Stomach smooth muscle (tissue), 2 donors: ENCODE data around the gene S100A9.

Experiments
- H3K27ac ChIP-seq: one replicate; pipeline ENCODE4 v1.7.0; 2013; ENCODE audit warnings: mild to moderate bottlenecking, low read length, inconsistent platforms
- H3K27me3 ChIP-seq, 2 donors: one replicate each; pipeline ENCODE4 v1.7.0; 2013; ENCODE audit warnings: low read length in 2 of 2; ENCODE audit not compliant: insufficient read depth in 2 of 2, control insufficient read depth in 1 of 2
- H3K36me3 ChIP-seq, 2 donors: one replicate each; pipeline ENCODE4 v1.7.0; 2013; ENCODE audit warnings: low read length in 2 of 2; ENCODE audit not compliant: control insufficient read depth in 2 of 2, insufficient read depth in 2 of 2
- H3K4me1 ChIP-seq: one replicate; pipeline ENCODE4 v1.7.0; 2013; ENCODE audit warnings: low read length; ENCODE audit not compliant: control insufficient read depth, insufficient read depth
- H3K4me3 ChIP-seq, 2 donors: one replicate each; pipeline ENCODE4 v1.7.0; 2013; ENCODE audit warnings: low read length in 2 of 2
- H3K9ac ChIP-seq, 2 donors: one replicate each; pipeline ENCODE4 v1.7.0; 2013; ENCODE audit warnings: low read length in 2 of 2, mild to moderate bottlenecking in 1 of 2
- H3K9me3 ChIP-seq, 2 donors: one replicate each; pipeline ENCODE4 v1.7.0; 2013; ENCODE audit warnings: low read length in 2 of 2; ENCODE audit not compliant: control insufficient read depth in 2 of 2
- donor health status: healthy.
- donor health status: Pancreatic carcinoma.

S100A9 gene

GRCh38 chr1:153333902-153334301, 23.8 kb upstream of the S100A9 start:
- peaks cover 5 to 6% of the 10 kb centered on the region in 2 donors for H3K9me3 ChIP-seq
- H3K9ac ChIP-seq: no peak overlapping the region
- H3K4me1 ChIP-seq: no peaks in the 10 kb centered on the region
- no peaks in the 10 kb centered on the region for H3K27me3 ChIP-seq
- H3K4me3 ChIP-seq: no peak overlapping the region
- no peaks in the 10 kb centered on the region for H3K36me3 ChIP-seq
- H3K27ac ChIP-seq: no peak overlapping the region

- no peaks in the 10 kb centered on the region for H3K4me1 ChIP-seq
- no peak overlapping the region for H3K4me3 ChIP-seq
- no peaks in the 10 kb centered on the region for H3K36me3 ChIP-seq
- H3K9ac ChIP-seq: no peak overlapping the region
- H3K27me3 ChIP-seq: peaks cover 0 to 4% of the 10 kb centered on the region in 2 donors
- no peak overlapping the region for H3K27ac ChIP-seq
- H3K9me3 ChIP-seq: peaks cover 2 to 3% of the 10 kb centered on the region in 2 donors
Measured at GRCh38 chr1:153336650-153337049, 21.0 kb upstream of the S100A9 start.

GRCh38 chr1:153337980-153338853, 19.4 kb upstream of the S100A9 start:
- Histone ChIP-seq H3K27ac (no peak overlapping the region), H3K9me3 (peaks cover 0 to 3% of the 10 kb centered on the region in 2 donors), H3K4me3 (no peak overlapping the region), H3K9ac (no peak overlapping the region), H3K27me3 (peaks cover 0 to 4% of the 10 kb centered on the region in 2 donors), H3K36me3 (no peaks in the 10 kb centered on the region), H3K4me1 (no peaks in the 10 kb centered on the region)

- H3K9me3 ChIP-seq: peaks cover 0 to 3% of the 10 kb centered on the region in 2 donors
- no peak overlapping the region for H3K4me3 ChIP-seq
- peaks cover 2 to 4% of the 10 kb centered on the region in 2 donors for H3K27me3 ChIP-seq
- no peak overlapping the region for H3K27ac ChIP-seq
- H3K36me3 ChIP-seq: no peaks in the 10 kb centered on the region
- H3K4me1 ChIP-seq: no peaks in the 10 kb centered on the region
- H3K9ac ChIP-seq: no peak overlapping the region
Measured at GRCh38 chr1:153339802-153340201, 17.9 kb upstream of the S100A9 start.

GRCh38 chr1:153340356-153340755, 17.3 kb upstream of the S100A9 start:
- Histone ChIP-seq H3K36me3 (no peaks in the 10 kb centered on the region), H3K27me3 (peaks cover 4 to 5% of the 10 kb centered on the region in 2 donors), H3K9ac (no peak overlapping the region), H3K4me1 (no peaks in the 10 kb centered on the region), H3K9me3 (peaks cover 0 to 3% of the 10 kb centered on the region in 2 donors), H3K4me3 (no peak overlapping the region), H3K27ac (no peak overlapping the region)

GRCh38 chr1:153341431-153341934, 16.2 kb upstream of the S100A9 start:
- no peak overlapping the region for H3K27ac ChIP-seq
- H3K27me3 ChIP-seq: peaks cover 4 to 7% of the 10 kb centered on the region in 2 donors
- no peak overlapping the region for H3K9ac ChIP-seq
- H3K4me3 ChIP-seq: no peak overlapping the region
- H3K36me3 ChIP-seq: no peaks in the 10 kb centered on the region
- H3K9me3 ChIP-seq: peaks cover 0 to 3% of the 10 kb centered on the region in 2 donors
- no peaks in the 10 kb centered on the region for H3K4me1 ChIP-seq

GRCh38 chr1:153342178-153342577, 15.5 kb upstream of the S100A9 start:
- H3K27ac ChIP-seq: no peak overlapping the region
- no peak overlapping the region for H3K9ac ChIP-seq
- H3K27me3 ChIP-seq: peaks cover 4 to 7% of the 10 kb centered on the region in 2 donors
- H3K9me3 ChIP-seq: peaks cover 0 to under 1% of the 10 kb centered on the region in 2 donors
- H3K4me1 ChIP-seq: no peaks in the 10 kb centered on the region
- H3K4me3 ChIP-seq: no peak overlapping the region
- no peaks in the 10 kb centered on the region for H3K36me3 ChIP-seq

GRCh38 chr1:153343040-153343681, 14.5 kb upstream of the S100A9 start:
- Histone ChIP-seq H3K27me3 (peaks cover 4 to 11% of the 10 kb centered on the region in 2 donors), H3K27ac (no peak overlapping the region), H3K9ac (no peak overlapping the region)

GRCh38 chr1:153343811-153344717, 13.6 kb upstream of the S100A9 start:
- Histone ChIP-seq H3K9ac (no peak overlapping the region), H3K36me3 (no peaks in the 10 kb centered on the region), H3K27me3 (peaks cover 6 to 15% of the 10 kb centered on the region in 2 donors)

More at GRCh38 chr1:153343040-153343681, 14.5 kb upstream of the S100A9 start:
- no peaks in the 10 kb centered on the region for H3K9me3 ChIP-seq
- no peak overlapping the region for H3K4me3 ChIP-seq
- H3K4me1 ChIP-seq: no peaks in the 10 kb centered on the region
- H3K36me3 ChIP-seq: no peaks in the 10 kb centered on the region

GRCh38 chr1:153344718-153345025, 13.0 kb upstream of the S100A9 start:
- Histone ChIP-seq H3K9ac (no peak overlapping the region), H3K4me3 (no peak overlapping the region), H3K4me1 (no peaks in the 10 kb centered on the region), H3K36me3 (no peaks in the 10 kb centered on the region), H3K27me3 (peaks cover 8 to 15% of the 10 kb centered on the region in 2 donors), H3K9me3 (no peaks in the 10 kb centered on the region), H3K27ac (no peak overlapping the region)

More at GRCh38 chr1:153343811-153344717, 13.6 kb upstream of the S100A9 start:
- no peaks in the 10 kb centered on the region for H3K9me3 ChIP-seq
- H3K4me3 ChIP-seq: no peak overlapping the region
- H3K27ac ChIP-seq: no peak overlapping the region
- H3K4me1 ChIP-seq: no peaks in the 10 kb centered on the region
